ENCODE results near the gene MYO3B. TPM values are rescaled to one million over a fixed set of nuclear protein-coding genes. Genes with fewer than 3 reads are reported as not detected.
"Not testable (repeated sequence)": the region's sequence is repeated elsewhere in the genome, so short reads cannot be mapped to it uniquely, and the experiment has no call there.

MYO3B gene
- total RNA-seq, 1 donor from 2014 or later = 0.05 TPM

DNA sequence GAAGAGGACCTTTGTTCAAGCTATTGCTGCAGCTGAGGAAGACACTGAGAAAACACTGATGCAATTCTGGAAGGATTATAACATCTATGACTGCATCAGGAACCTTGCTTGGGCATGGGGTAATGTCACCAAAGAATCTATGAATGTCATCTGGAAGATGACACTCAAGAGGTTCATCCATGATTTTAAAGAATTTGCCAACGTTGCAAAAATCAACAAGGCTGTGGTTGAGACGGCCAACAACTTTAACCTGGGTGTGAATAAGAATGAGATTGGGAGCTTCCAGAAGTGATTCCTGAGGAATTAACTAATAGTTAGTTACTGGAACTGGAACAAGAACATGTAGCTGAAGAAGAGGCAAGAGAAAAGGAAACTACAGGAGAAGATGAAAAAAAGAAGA lies 410.8 kb downstream of the MYO3B start:
- no peak for DNase-seq (ENCODE audit: low spot score)
- intact Hi-C loops (cut with DNase I) = no loop called here

DNA sequence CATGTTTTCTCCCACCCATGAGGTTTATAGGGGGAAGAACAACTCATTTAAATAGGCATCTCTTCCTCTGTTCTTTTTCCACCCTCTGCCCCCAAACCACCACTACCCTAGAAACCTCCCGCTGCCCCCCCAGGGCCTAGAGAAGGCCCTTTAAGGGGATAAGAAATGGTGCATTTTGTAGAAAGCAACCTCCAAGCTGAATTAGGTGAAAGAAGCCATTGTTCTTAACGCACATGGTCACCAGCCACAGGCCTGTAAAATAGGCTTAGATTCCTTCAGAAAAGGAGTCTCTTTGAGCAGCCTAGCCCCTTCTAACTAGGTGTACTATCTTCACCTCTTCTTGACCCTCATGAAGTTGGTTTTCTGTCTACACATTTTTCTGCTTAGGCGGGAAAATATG lies 418.6 kb downstream of the MYO3B start:
- intact Hi-C loops (cut with DNase I) = no loop called here
- DNase-seq (ENCODE audit: low spot score) = no peak

DNA sequence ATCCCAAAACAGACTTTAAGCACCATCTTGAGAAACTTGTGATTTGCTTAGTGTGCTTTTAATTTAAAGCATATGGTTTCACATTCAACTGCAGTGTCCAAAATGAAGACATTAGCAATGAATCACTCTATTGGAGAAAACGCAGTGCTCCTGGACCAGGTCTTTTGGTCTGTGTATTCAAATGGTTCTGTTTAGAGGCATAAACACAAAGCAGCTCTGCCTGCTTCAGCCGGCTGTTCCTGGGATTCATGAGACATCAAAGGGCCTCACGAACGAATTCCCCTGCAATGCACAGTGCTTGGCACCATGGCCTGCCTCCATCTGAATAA lies 420.1 kb downstream of the MYO3B start:
- intact Hi-C loops (cut with DNase I) = no loop called here
- no peak for DNase-seq (ENCODE audit: low spot score)

GRCh38 chr2:170601489-170601888 lies 423.5 kb downstream of the MYO3B start:
- intact Hi-C loops (cut with DNase I) = no loop called here
- no peak for DNase-seq (ENCODE audit: low spot score)

DNA sequence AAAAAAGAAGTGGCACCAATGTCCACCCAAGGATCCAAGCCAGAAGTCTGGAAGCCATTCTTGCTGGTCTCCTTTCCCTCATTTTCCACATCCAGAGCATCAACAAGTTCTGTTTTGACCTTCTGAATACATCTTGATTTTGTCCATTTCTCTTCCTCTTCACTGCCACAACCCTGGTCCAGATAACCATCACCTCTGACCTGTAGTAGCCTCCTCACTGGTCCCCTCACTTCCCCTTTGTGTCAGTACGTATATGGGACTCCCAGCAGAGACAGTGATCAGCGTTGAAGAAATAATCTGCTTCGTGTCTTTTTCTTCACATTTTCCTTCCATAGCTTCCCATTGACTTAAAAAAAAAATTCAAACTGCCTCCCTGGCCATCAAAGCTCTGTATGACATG lies 427.9 kb downstream of the MYO3B start:
- intact Hi-C loops (cut with DNase I) = no loop called here
- no peak for DNase-seq (ENCODE audit: low spot score)

DNA sequence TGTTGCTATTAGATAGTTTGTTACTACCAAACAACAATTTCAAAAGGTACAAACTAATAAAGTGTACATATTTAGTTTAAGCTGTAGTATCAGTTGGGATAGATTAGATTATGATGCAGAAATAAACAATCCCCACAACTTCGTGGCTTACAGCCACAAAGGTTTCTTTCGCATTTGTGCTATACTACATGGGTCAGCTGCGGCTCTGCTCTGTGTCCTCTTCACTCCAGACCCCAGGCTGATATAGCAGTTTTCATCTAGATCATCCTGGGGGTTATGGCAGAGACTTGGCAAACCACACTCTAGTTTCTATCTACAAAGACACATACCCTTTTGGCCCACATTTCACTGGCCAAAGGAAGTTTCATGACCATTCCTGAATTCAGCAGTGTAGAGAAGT lies 429.2 kb downstream of the MYO3B start:
- DNase-seq (ENCODE audit: low spot score) = no peak
- intact Hi-C loops (cut with DNase I) = no loop called here

GRCh38 chr2:170610615-170611014 lies 432.7 kb downstream of the MYO3B start:
- intact Hi-C loops (cut with DNase I) = no loop called here
- no peak for DNase-seq (ENCODE audit: low spot score)

GRCh38 chr2:170618948-170619347 lies 441.0 kb downstream of the MYO3B start:
- DNase-seq (ENCODE audit: low spot score); intact Hi-C loops (cut with DNase I): not testable (repeated sequence)

DNA sequence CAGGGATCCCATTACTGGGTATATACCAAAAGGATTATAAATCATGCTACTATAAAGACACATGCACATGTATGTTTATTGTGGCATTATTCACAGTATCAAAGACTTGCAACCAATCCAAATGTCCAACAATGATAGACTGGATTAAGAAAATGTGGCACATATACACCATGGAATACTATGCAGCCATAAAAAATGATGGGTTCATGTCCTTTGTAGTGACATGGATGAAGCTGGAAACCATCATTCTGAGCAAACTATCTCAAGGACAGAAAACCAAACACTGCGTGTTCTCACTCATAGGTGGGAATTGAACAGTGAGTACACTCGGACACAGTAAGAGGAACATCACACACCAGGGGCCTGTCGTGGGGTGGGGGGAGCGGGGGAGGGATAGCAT lies 457.1 kb downstream of the MYO3B start:
- intact Hi-C loops (cut with DNase I); DNase-seq (ENCODE audit: low spot score): not testable (repeated sequence)

GRCh38 chr2:170639635-170640034 lies 461.7 kb downstream of the MYO3B start:
- intact Hi-C loops (cut with DNase I) = no loop called here
- no peak for DNase-seq (ENCODE audit: low spot score)

- intact Hi-C loops (cut with DNase I) = no loop called here
- DNase-seq (ENCODE audit: low spot score) = no peak
Observed at GRCh38 chr2:170641961-170642360, 464.0 kb downstream of the MYO3B start.

GRCh38 chr2:170643346-170643745 lies 465.4 kb downstream of the MYO3B start:
- DNase-seq (ENCODE audit: low spot score) = no peak
- intact Hi-C loops (cut with DNase I) = no loop called here

DNA sequence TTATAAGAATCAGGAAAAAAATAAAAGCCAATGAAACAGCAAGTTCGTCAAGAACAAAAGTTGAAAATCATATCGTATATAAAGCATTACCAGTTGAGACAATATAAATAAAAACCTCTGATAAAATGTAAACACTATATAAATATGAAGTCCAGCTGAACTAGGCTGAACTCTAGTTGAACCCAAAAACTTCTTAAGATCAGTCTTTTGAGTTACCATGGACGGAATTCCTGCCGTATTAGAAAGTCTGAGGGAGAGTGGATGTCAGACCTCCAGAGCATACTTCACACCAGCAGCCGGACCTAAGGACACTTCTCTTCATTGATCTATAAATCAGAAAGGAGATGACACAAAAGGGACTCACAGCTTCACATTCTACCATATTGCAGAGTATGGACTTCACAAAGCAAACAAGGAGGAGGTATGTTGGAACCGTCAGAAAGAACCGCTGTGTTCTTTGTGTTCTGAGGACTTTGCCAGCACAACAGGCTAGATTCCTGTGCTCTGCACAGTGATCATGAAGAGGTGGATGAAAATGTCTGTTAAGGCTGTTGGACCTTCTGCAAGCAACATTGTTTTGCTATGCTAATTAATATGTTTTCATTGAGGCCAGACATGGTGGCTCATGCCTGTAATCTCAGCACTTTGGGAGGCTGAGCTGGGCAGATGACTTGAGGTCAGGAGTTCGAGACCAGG lies 469.9 kb downstream of the MYO3B start:
- DNase-seq (ENCODE audit: low spot score) = no peak
- intact Hi-C loops (cut with DNase I) = no loop called here

- intact Hi-C loops (cut with DNase I) = no loop called here
- no peak for DNase-seq (ENCODE audit: low spot score)
Observed at GRCh38 chr2:170651624-170652325, 473.8 kb downstream of the MYO3B start.

- DNase-seq (ENCODE audit: low spot score) = no peak
- intact Hi-C loops (cut with DNase I) = no loop called here
Observed at GRCh38 chr2:170652637-170653417, 474.9 kb downstream of the MYO3B start.

DNA sequence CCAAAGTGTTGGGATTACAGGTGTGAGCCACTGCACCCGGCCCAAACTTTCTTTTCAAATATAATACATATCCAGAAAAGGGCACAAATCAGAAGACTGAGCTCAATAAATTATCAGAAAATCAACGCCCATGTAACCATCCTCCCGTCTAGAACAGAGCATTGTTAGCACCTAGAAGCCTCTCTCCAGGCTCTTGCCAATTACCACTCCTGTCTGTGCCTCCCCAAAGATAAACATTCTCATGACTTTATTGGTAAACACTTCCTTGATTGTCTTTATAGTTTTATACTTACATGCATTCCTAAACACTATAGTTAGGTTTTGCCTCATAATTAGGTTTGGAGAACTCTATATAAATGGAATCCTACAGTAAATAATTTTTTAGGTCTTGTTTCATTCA lies 478.7 kb downstream of the MYO3B start:
- intact Hi-C loops (cut with DNase I) = no loop called here
- no peak for DNase-seq (ENCODE audit: low spot score)

DNA sequence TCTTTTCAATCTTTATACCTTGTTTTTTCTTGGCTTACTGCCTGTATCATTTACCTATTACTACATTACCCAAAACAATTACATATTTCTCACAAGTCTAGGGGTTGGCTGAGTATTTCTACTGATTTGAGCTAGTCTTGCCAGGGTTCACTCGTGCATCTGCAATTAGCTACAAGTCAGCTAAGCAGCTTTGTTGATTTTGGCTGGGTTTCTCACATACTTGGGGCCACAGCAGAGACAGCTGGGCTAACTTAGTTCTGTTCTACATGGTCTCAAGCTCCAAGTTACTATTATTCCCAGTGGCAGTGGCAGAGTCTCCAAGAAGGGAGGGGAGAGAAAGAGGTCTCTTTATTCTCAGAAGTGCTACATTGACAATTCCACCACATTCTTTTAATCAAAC lies 482.5 kb downstream of the MYO3B start:
- intact Hi-C loops (cut with DNase I) = no loop called here
- DNase-seq (ENCODE audit: low spot score) = no peak

GRCh38 chr2:170665743-170666142 lies 487.8 kb downstream of the MYO3B start:
- intact Hi-C loops (cut with DNase I) = no loop called here
- DNase-seq (ENCODE audit: low spot score) = no peak

DNA sequence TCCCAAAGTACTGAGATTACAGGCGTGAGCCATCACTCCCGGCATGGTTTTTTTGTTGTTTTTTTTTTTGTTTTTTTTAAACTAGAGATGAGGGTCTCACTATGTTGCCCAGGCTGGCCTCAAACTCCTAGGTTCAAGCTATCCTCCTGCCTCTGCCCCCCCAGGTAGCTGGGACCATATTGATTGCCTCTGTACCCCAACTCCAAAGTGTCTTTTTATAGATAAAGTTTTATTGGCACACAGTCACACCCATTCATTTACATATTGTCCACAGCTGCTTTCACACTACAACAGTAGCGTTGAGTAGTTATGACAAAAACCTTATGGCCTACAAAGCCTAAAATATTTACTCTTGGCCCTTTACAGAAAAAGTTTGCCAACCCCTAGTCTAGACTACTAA lies 492.0 kb downstream of the MYO3B start:
- intact Hi-C loops (cut with DNase I) = no loop called here
- DNase-seq (ENCODE audit: low spot score) = no peak

DNA sequence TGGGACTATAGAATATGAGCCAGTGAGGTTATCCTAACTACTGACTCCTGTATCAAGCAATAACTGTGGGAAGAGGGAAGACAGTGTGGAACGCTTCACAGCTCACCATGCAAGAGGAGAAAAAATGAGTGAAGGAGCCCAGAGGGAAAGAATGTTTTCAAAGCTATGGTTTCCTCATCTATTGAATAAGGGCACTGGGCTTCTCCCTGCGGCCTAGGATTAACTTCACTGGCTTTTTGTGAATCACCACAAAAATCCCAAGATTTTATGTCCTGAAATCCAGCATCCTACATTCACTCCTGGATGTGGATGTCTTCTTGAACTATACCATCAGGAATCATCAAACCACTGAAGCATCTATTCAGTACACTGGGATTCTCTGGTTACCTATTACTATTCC lies 492.7 kb downstream of the MYO3B start:
- DNase-seq (ENCODE audit: low spot score) = no peak
- intact Hi-C loops (cut with DNase I) = no loop called here

DNA sequence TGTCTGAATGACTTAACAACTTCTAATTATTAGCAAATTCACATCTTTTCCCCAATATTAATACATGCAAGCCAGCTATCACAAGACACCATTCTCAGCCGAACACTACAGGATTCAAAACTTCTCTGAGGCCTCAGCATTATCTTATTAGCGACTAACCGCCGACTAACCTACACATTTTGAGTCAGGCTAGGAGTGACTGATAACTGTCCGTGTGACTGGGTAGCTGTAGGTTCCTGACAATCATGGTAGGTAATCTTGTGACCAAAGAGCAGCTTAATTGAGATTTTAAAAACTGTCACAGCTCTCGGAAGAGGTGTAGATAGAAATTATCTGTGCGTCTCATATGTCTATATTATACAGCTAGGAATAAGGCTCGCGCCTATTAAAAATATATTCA lies 493.1 kb downstream of the MYO3B start:
- DNase-seq (ENCODE audit: low spot score) = no peak
- intact Hi-C loops (cut with DNase I) = no loop called here
